Osteoblast (primary cell): ENCODE data around the gene CEACAM16. TPM values are rescaled to one million over a fixed set of nuclear protein-coding genes. Genes with fewer than 3 reads are reported as not detected.

Experiments used
- DNase-seq: peaks from one replicate; pipeline ENCODE4 v3.0.0; 2011; ENCODE audit warnings: low spot score, mixed read lengths; ENCODE audit not compliant: insufficient read length; ENCODE audit errors: missing footprints
- H2AFZ ChIP-seq: 2 replicates; pipeline ENCODE4 v1.6.0; 2011; ENCODE audit warnings: mild to moderate bottlenecking, low read length
- H3K27ac ChIP-seq: 2 replicates; pipeline ENCODE4 v1.5.1; 2011; ENCODE audit warnings: mild to moderate bottlenecking, low read depth, low read length, moderate library complexity
- H3K27me3 ChIP-seq: 2 replicates; pipeline ENCODE4 v1.6.0; 2012; ENCODE audit warnings: mild to moderate bottlenecking, control low read depth, inconsistent platforms, low read length, moderate library complexity; ENCODE audit not compliant: insufficient read depth
- H3K36me3 ChIP-seq: 2 replicates; pipeline ENCODE4 v1.5.1; 2011; ENCODE audit warnings: mild to moderate bottlenecking, low read length, control low read depth, moderate library complexity; ENCODE audit not compliant: insufficient read depth
- H3K4me1 ChIP-seq: 2 replicates; pipeline ENCODE4 v1.5.1; 2011; ENCODE audit warnings: mild to moderate bottlenecking, low read length, control low read depth, moderate library complexity; ENCODE audit not compliant: insufficient read depth
- H3K4me2 ChIP-seq: 2 replicates; pipeline ENCODE4 v1.6.0; 2011; ENCODE audit warnings: mild to moderate bottlenecking, low read length; ENCODE audit not compliant: insufficient read depth
- H3K4me3 ChIP-seq: fragments of 200-600 bp; sonication (generic); 3 replicates; pipeline ENCODE4 v1.5.1; 2012; ENCODE audit warnings: mild to moderate bottlenecking, low read length, inconsistent platforms; ENCODE audit not compliant: insufficient read depth
- H3K79me2 ChIP-seq: 2 replicates; pipeline ENCODE4 v1.6.0; 2012; ENCODE audit warnings: mild to moderate bottlenecking, low read length, control low read depth, inconsistent platforms; ENCODE audit not compliant: insufficient read depth
- H3K9me3 ChIP-seq: 2 replicates; pipeline ENCODE4 v1.5.1; 2011; ENCODE audit warnings: low read depth, low read length, control low read depth
- H4K20me1 ChIP-seq: 2 replicates; pipeline ENCODE4 v1.6.0; 2012; ENCODE audit warnings: mild to moderate bottlenecking, low read length, control low read depth; ENCODE audit not compliant: insufficient read depth
- total RNA-seq: library from RNA; depleted of rRNA; stranded (reverse); fragments of >200 nt; gene quantifications from 2 replicates; pipeline ENCODE4 v1.2.3, GENCODE V29; 2012
- TF ChIP-seq, protein P1 (sequence below): IDR thresholded peaks from 2 replicates; pipeline ENCODE4 v1.5.1; 2011; ENCODE audit warnings: mild to moderate bottlenecking, low read depth, low read length, moderate library complexity; ENCODE audit errors: extremely low read depth

CEACAM16 gene
- total RNA-seq, 1 donor, result not detected

DNA sequence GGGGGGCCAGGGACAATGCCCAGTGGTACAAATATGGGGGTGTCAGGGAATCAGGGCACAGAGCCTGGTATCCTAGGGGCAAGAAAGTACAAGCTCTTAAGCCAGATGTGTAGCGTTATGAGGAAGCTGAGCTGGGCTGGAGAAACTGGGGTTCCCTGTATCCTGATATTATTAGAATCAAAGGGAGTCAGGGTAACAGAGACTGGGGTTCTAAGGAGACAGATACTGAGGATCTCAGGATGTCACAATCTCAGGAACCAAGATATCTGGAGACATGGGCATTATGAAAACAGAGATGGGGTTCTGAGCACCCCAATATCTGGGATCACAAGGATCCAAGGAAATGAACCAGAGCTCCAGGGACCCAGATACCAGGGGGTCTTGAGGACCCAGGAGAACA is 50.3 kb downstream of the CEACAM16 start:
- Histone ChIP-seq H3K27me3 (no peaks in the 10 kb centered on the region), H3K36me3 (peaks cover 28% of the 10 kb centered on the region), H3K79me2 (peaks cover 36% of the 10 kb centered on the region), H3K4me1 (peaks cover 68% of the 10 kb centered on the region), H2AFZ (no peak overlapping the region), H3K4me3 (peak overlapping the region; percentile 86), H3K27ac (peak overlapping the region; percentile 45), H3K9me3 (no peaks in the 10 kb centered on the region), H3K4me2 (peak overlapping the region; percentile 76), H4K20me1 (peaks cover 28% of the 10 kb centered on the region)
- DNase-seq, result no peak
- TF ChIP-seq, protein P1, sequence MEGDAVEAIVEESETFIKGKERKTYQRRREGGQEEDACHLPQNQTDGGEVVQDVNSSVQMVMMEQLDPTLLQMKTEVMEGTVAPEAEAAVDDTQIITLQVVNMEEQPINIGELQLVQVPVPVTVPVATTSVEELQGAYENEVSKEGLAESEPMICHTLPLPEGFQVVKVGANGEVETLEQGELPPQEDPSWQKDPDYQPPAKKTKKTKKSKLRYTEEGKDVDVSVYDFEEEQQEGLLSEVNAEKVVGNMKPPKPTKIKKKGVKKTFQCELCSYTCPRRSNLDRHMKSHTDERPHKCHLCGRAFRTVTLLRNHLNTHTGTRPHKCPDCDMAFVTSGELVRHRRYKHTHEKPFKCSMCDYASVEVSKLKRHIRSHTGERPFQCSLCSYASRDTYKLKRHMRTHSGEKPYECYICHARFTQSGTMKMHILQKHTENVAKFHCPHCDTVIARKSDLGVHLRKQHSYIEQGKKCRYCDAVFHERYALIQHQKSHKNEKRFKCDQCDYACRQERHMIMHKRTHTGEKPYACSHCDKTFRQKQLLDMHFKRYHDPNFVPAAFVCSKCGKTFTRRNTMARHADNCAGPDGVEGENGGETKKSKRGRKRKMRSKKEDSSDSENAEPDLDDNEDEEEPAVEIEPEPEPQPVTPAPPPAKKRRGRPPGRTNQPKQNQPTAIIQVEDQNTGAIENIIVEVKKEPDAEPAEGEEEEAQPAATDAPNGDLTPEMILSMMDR, result no peak

GRCh38 chr19:44749994-44750393 is 51.0 kb downstream of the CEACAM16 start:
- Histone ChIP-seq H3K4me1 (peaks cover 70% of the 10 kb centered on the region), H3K27ac (peak overlapping the region; percentile 45)

GRCh38 chr19:44752123-44752815 is 53.3 kb downstream of the CEACAM16 start:
- H3K4me1 ChIP-seq, result peaks cover 67% of the 10 kb centered on the region
- H3K4me3 ChIP-seq, result peak overlapping the region; percentile 48
- H3K79me2 ChIP-seq, result peaks cover 49% of the 10 kb centered on the region
- TF ChIP-seq, protein P1, result no peak
- H3K36me3 ChIP-seq, result peaks cover 48% of the 10 kb centered on the region
- peaks cover 33% of the 10 kb centered on the region for H4K20me1 ChIP-seq
- H3K9me3 ChIP-seq, result no peaks in the 10 kb centered on the region
- DNase-seq, result no peak
- no peak overlapping the region for H2AFZ ChIP-seq
- peak overlapping the region; percentile 90 for H3K27ac ChIP-seq
- peak overlapping the region; percentile 91 for H3K4me2 ChIP-seq
- no peaks in the 10 kb centered on the region for H3K27me3 ChIP-seq

More at GRCh38 chr19:44749994-44750393, 51.0 kb downstream of the CEACAM16 start:
- peak overlapping the region; percentile 76 for H3K4me2 ChIP-seq
- H4K20me1 ChIP-seq, result peaks cover 28% of the 10 kb centered on the region
- H3K79me2 ChIP-seq, result peaks cover 39% of the 10 kb centered on the region
- H3K9me3 ChIP-seq, result no peaks in the 10 kb centered on the region
- no peaks in the 10 kb centered on the region for H3K27me3 ChIP-seq
- no peak for DNase-seq
- TF ChIP-seq, protein P1, result no peak
- peak overlapping the region; percentile 86 for H3K4me3 ChIP-seq
- peaks cover 34% of the 10 kb centered on the region for H3K36me3 ChIP-seq
- no peak overlapping the region for H2AFZ ChIP-seq

DNA sequence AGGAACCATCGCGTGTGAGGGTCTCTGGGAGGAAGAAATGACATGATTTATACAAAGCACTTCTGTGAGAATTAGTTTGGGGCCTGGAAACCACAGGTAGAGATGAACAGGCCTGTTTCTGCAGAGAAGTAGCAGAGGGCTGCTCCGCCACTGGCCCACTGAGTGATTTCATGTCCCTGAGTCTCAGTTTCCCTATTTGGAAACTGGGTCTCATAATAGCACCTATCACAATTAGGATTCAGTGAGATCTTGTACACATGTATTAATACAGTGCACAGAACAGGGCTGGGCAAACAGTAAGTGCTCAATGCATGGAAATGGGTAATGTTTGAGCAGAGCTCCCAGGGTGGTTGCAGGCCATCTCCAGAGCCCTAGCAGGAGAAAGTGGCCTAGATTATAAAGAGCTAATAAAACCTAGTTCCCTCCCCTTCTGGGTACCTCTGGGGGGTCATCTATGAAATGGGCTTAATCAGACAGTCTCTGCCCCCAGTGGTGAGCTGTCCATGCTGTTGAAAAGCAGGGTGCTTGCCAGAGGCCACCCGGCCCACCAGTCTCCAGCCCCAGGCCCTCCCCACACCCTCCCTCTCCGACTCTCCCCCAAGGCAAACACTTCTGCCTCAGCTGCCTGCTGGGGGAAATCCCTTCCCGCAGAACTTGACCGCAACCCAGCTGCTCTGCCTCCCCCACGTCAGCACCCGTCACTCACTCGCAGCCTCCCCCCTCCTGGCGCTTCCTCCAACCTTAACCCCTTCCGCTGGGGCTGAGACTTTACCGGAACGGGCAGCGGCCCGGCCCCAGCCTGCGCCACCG is 54.1 kb downstream of the CEACAM16 start:
- Histone ChIP-seq H3K27ac (peak overlapping the region; percentile 90), H3K4me1 (peaks cover 65% of the 10 kb centered on the region), H3K4me3 (peak overlapping the region; percentile 61), H3K36me3 (peaks cover 54% of the 10 kb centered on the region), H4K20me1 (peaks cover 33% of the 10 kb centered on the region), H3K4me2 (peak overlapping the region; percentile 91), H3K9me3 (no peaks in the 10 kb centered on the region), H2AFZ (no peak overlapping the region), H3K27me3 (no peaks in the 10 kb centered on the region), H3K79me2 (peaks cover 49% of the 10 kb centered on the region)
- TF ChIP-seq, protein P1, result no peak
- peak; percentile 99 for DNase-seq
